PC-9 (cell line): ENCODE data around the gene MRPS27. TPM values are rescaled to one million over a fixed set of nuclear protein-coding genes. Genes with fewer than 3 reads are reported as not detected.
A peak's percentile ranks its signal among the peaks of the same experiment; 100 is the strongest.

Experiments used
- BruUV-seq: library from RNA; stranded (reverse); fragments of 400-500 nt; replicated peaks from 2 replicates; lab custom pipeline; 2021; lab: Mats Ljungman, UMichigan
- CTCF ChIA-PET: fragments of 300-600 bp; sonication (Branson Sonifier 250); formaldehyde crosslinking; loops from one replicate; lab custom pipeline; 2022; ENCODE audit warnings: antibody characterized with exemption; lab: Charles Lee
- POLR2A ChIA-PET: fragments of 300-600 bp; sonication (Branson Sonifier 250); formaldehyde crosslinking; loops from one replicate; lab custom pipeline; 2022; ENCODE audit warnings: antibody characterized with exemption; ENCODE audit not compliant: unreplicated experiment; lab: Charles Lee
- DNase-seq, 2 experiments: peaks; one replicate each; pipeline versions ENCODE4 v3.0.0 to v3.0.0-alpha.2; 2015 to 2022; ENCODE audit warnings: mixed read lengths in 1 of 2
- H2AFZ ChIP-seq: fragments of 200-600 bp; sonication (generic); 2 replicates; pipeline ENCODE4 v1.8.1; 2017; ENCODE audit warnings: antibody characterized with exemption
- H3F3A ChIP-seq: fragments of 200-600 bp; sonication (generic); 2 replicates; pipeline ENCODE4 v1.8.1; 2017; ENCODE audit warnings: antibody characterized with exemption, mild to moderate bottlenecking, low read depth; ENCODE audit not compliant: insufficient read depth
- H3K27ac ChIP-seq: fragments of 200-600 bp; sonication (generic); 2 replicates; pipeline ENCODE4 v1.6.1; 2016; ENCODE audit warnings: mixed run types
- H3K27me3 ChIP-seq: fragments of 200-600 bp; sonication (generic); 2 replicates; pipeline ENCODE4 v1.6.1; 2016; ENCODE audit warnings: low read depth, mixed run types; ENCODE audit not compliant: insufficient read depth
- H3K36me3 ChIP-seq: fragments of 200-600 bp; sonication (generic); 2 replicates; pipeline ENCODE4 v1.6.1; 2016; ENCODE audit warnings: low read depth, mixed run types
- H3K4me1 ChIP-seq: fragments of 200-600 bp; sonication (generic); replicated peaks from 2 replicates; pipeline ENCODE4 v1.6.1; 2016; ENCODE audit warnings: mixed run types; ENCODE audit not compliant: insufficient read depth
- H3K4me2 ChIP-seq: fragments of 200-600 bp; sonication (generic); 2 replicates; pipeline ENCODE4 v1.6.1; 2017; ENCODE audit warnings: mixed run types
- H3K4me3 ChIP-seq: fragments of 200-600 bp; sonication (generic); 2 replicates; pipeline ENCODE4 v1.6.1; 2016; ENCODE audit warnings: mixed run types
- H3K79me2 ChIP-seq: fragments of 200-600 bp; sonication (generic); 2 replicates; pipeline ENCODE4 v1.6.1; 2017; ENCODE audit warnings: low read depth, mixed run types
- H3K9me2 ChIP-seq: fragments of 200-600 bp; sonication (generic); 2 replicates; pipeline ENCODE4 v1.8.1; 2017; ENCODE audit warnings: mild to moderate bottlenecking; ENCODE audit not compliant: insufficient read depth
- H3K9me3 ChIP-seq: fragments of 200-600 bp; sonication (generic); 2 replicates; pipeline ENCODE4 v1.8.1; 2016; ENCODE audit warnings: low read depth; ENCODE audit not compliant: insufficient read depth
- H4K20me1 ChIP-seq: fragments of 200-600 bp; sonication (generic); 2 replicates; pipeline ENCODE4 v1.8.1; 2017; ENCODE audit not compliant: insufficient read depth
- EZH2 ChIP-seq: fragments of 200-600 bp; sonication (generic); IDR thresholded peaks from 2 replicates; pipeline ENCODE4 v1.8.0; 2017; ENCODE audit warnings: antibody characterized with exemption, low read depth
- intact Hi-C: fragments of 100-400 bp; cut with micrococcal nuclease; formaldehyde crosslinking; loops from one replicate; pipeline ENCODE4 v1.10.0; 2022; ENCODE audit not compliant: unreplicated experiment
- total RNA-seq: library from RNA; stranded (reverse); gene quantifications from 2 replicates; pipeline ENCODE4 v1.2.3, GENCODE V29; 2021
- TF ChIP-seq, protein P1 (sequence below): fragments of 200-600 bp; sonication (generic); conservative IDR thresholded peaks from 2 replicates; pipeline ENCODE4 v1.6.1; 2017; ENCODE audit warnings: mixed run types, antibody characterized with exemption, mild to moderate bottlenecking, moderate library complexity

The MRPS27 gene
- total RNA-seq, 1 experiment from 2014 or later, result 71.0 TPM

DNA sequence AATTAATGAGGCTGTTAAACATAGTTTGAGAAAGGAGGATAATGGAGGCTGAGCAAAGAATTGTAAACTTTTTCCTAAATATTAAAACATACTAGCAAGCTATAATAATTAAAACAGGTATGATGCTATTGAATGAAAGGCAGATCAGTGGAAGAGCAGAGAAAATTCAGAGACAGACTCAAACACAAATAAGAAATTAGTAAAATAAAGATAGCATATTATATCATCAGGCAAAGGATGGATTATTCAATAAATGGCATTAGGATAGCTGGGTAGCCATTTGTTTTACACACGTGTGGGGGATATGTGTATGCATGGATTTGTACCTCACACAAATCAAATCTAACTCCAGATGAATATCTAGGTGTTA lies 50.6 kb downstream of the MRPS27 start:
- no peaks in the 10 kb centered on the region; the same call in 1 of the 2 replicates for H3F3A ChIP-seq
- no peak for TF ChIP-seq EZH2
- TF ChIP-seq, protein P1, sequence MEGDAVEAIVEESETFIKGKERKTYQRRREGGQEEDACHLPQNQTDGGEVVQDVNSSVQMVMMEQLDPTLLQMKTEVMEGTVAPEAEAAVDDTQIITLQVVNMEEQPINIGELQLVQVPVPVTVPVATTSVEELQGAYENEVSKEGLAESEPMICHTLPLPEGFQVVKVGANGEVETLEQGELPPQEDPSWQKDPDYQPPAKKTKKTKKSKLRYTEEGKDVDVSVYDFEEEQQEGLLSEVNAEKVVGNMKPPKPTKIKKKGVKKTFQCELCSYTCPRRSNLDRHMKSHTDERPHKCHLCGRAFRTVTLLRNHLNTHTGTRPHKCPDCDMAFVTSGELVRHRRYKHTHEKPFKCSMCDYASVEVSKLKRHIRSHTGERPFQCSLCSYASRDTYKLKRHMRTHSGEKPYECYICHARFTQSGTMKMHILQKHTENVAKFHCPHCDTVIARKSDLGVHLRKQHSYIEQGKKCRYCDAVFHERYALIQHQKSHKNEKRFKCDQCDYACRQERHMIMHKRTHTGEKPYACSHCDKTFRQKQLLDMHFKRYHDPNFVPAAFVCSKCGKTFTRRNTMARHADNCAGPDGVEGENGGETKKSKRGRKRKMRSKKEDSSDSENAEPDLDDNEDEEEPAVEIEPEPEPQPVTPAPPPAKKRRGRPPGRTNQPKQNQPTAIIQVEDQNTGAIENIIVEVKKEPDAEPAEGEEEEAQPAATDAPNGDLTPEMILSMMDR, result peak; percentile 5; the same call in 1 of the 2 replicates
- H3K4me2 ChIP-seq, result no peak overlapping the region
- H3K36me3 ChIP-seq, result 0 out of 2 replicates have a peak, but pooled peaks cover 3% of the 10 kb centered on the region
- ChIA-PET CTCF (interaction anchor here (0.7 to 1.0 kb wide), 2 partner anchors 10 to 88 kb away, joined by 3 read pairs; no protein-coding TSS in a partner anchor), POLR2A (no interaction called here)
- no peak overlapping the region for H3K4me3 ChIP-seq
- H3K27me3 ChIP-seq, result no peaks in the 10 kb centered on the region
- H3K27ac ChIP-seq, result no peak overlapping the region
- no peaks in the 10 kb centered on the region for H3K4me1 ChIP-seq
- no peaks in the 10 kb centered on the region; the same call in 1 of the 2 replicates for H3K9me2 ChIP-seq
- no peaks in the 10 kb centered on the region for H4K20me1 ChIP-seq
- no peak overlapping the region for H2AFZ ChIP-seq
- no peaks in the 10 kb centered on the region for H3K9me3 ChIP-seq
- DNase-seq, result no peak
- H3K79me2 ChIP-seq, result peaks cover 4% of the 10 kb centered on the region; the same call in 1 of the 2 replicates
- BruUV-seq, result no TSS peak
- intact Hi-C loops, result loop anchor here (1.0 to 10.0 kb wide), 5 partner anchors 35 to 491 kb away; no protein-coding TSS in a partner anchor

DNA sequence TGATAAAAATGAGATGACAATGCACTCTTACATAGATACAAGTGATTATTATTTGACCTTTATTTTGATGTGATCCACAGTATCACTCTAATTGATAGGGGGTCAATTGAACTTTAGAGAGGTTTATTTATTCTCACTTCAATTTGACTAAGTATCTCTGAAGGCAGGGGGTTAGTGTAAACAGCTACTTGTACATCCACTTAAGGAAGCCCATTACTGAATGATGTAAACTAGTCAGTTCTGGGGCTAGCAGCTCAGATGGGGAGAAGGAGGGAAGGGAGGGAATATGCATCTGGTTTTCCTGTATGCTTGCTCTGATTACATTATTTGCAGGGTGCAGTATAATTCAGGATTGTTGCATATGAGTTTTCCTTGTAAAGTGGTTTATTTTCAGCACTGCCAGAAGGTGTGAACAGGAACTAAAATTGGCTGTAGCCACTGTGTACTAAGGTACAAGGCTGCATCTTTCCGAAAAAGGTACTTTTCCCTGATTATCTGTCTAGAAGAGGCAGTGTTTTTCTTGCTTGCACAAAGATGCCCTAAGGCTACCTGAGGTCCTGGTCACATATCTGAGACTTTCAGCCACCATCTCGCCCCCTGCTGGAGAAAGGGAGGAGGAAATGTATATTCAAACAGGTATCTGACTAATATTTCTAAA lies 51.2 kb downstream of the MRPS27 start:
- Histone ChIP-seq H3K4me3 (no peak overlapping the region), H4K20me1 (no peaks in the 10 kb centered on the region), H3K9me2 (no peaks in the 10 kb centered on the region; the same call in 1 of the 2 replicates), H3K27ac (no peak overlapping the region), H3F3A (no peaks in the 10 kb centered on the region; the same call in 1 of the 2 replicates), H3K4me2 (no peak overlapping the region), H3K4me1 (no peaks in the 10 kb centered on the region), H2AFZ (no peak overlapping the region), H3K36me3 (0 out of 2 replicates have a peak, but pooled peaks cover 3% of the 10 kb centered on the region), H3K9me3 (no peaks in the 10 kb centered on the region), H3K79me2 (peaks cover 4% of the 10 kb centered on the region; the same call in 1 of the 2 replicates), H3K27me3 (no peaks in the 10 kb centered on the region)
- intact Hi-C loops, result loop anchor here (1.0 to 10.0 kb wide), 5 partner anchors 34 to 490 kb away; no protein-coding TSS in a partner anchor
- BruUV-seq, result no TSS peak
- no peak for TF ChIP-seq EZH2
- TF ChIP-seq, protein P1, result peak; percentile 89
- DNase-seq, result peak; percentile 61 to 66
- ChIA-PET POLR2A (no interaction called here), CTCF (interaction anchor here (1.0 kb wide), 1 partner anchor 10 kb away, joined by 3 read pairs; no protein-coding TSS in a partner anchor)

DNA sequence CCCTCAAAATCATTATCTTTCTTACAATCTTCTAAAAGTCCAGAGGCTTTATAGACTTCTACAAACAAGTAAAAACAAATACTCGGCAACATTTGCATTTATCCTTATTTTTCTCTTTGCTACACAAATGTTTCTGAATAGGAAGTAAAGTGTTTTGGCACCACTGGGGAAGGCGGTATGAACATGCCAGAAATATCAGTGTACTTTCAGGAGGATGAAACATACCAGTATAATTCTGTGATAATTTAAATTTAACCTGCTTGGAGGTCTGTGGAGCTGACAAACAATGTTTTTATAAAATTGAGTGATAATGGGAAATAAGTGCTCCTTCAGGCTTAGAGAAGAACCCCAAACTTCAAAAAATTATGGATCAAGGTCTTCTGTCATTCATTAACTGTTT lies 51.8 kb downstream of the MRPS27 start:
- Histone ChIP-seq H3K36me3 (0 out of 2 replicates have a peak, but pooled peaks cover 3% of the 10 kb centered on the region), H3F3A (no peaks in the 10 kb centered on the region; the same call in 1 of the 2 replicates), H3K27me3 (no peaks in the 10 kb centered on the region), H2AFZ (no peak overlapping the region), H3K9me3 (no peaks in the 10 kb centered on the region), H3K9me2 (no peaks in the 10 kb centered on the region; the same call in 1 of the 2 replicates), H3K4me1 (no peaks in the 10 kb centered on the region), H3K4me2 (no peak overlapping the region), H3K79me2 (peaks cover 4% of the 10 kb centered on the region; the same call in 1 of the 2 replicates), H4K20me1 (no peaks in the 10 kb centered on the region), H3K4me3 (no peak overlapping the region), H3K27ac (no peak overlapping the region)
- POLR2A ChIA-PET, result interaction anchor here (0.7 kb wide), 1 partner anchor 81 kb away, joined by 3 read pairs; no protein-coding TSS in a partner anchor
- intact Hi-C loops, result loop anchor here (2.0 to 10.0 kb wide), 4 partner anchors 33 to 489 kb away; no protein-coding TSS in a partner anchor
- DNase-seq, result no peak
- TF ChIP-seq, protein P1, result no peak
- TF ChIP-seq EZH2, result no peak
- CTCF ChIA-PET, result no interaction called here
- BruUV-seq, result no TSS peak
